Mesenchymal stem cell (in vitro differentiated cells and primary cell): Measurements from ENCODE around the gene TEX29.

Source experiments
- DNase-seq: peaks from one replicate; pipeline ENCODE4 v3.0.0-alpha.2; 2013
- H2AFZ ChIP-seq: one replicate; pipeline ENCODE4 v1.6.1; 2013; ENCODE audit warnings: low read depth, mild to moderate bottlenecking, control low read depth, inconsistent platforms, low read length, moderate library complexity
- H2AK5ac ChIP-seq: 2 replicates; pipeline ENCODE4 v1.6.1; 2013; ENCODE audit warnings: low read length, moderate library complexity, mild to moderate bottlenecking, inconsistent platforms; ENCODE audit not compliant: severe bottlenecking
- H2BK120ac ChIP-seq: one replicate; pipeline ENCODE4 v1.6.1; 2013; ENCODE audit warnings: low read depth, mild to moderate bottlenecking, inconsistent platforms, low read length, moderate library complexity
- H2BK12ac ChIP-seq, 2 experiments: one replicate each; pipeline ENCODE4 v1.6.1; 2013; ENCODE audit warnings: inconsistent platforms in 2 of 2, low read length in 2 of 2, mild to moderate bottlenecking in 2 of 2, moderate library complexity in 2 of 2, control low read depth in 1 of 2
- H2BK15ac ChIP-seq: one replicate; pipeline ENCODE4 v1.6.1; 2013; ENCODE audit warnings: mild to moderate bottlenecking, low read depth, inconsistent platforms; ENCODE audit not compliant: poor library complexity, severe bottlenecking
- H2BK5ac ChIP-seq: 2 replicates; pipeline ENCODE4 v1.6.1; 2013; ENCODE audit warnings: low read depth, mild to moderate bottlenecking, low read length, control low read depth, inconsistent platforms; ENCODE audit not compliant: poor library complexity, severe bottlenecking
- H3K14ac ChIP-seq, 2 experiments: one replicate each; pipeline ENCODE4 v1.6.1; 2013; ENCODE audit warnings: inconsistent platforms in 2 of 2, low read length in 2 of 2, control low read depth in 1 of 2, mild to moderate bottlenecking in 1 of 2, moderate library complexity in 1 of 2
- H3K18ac ChIP-seq, 2 experiments: one replicate each; pipeline ENCODE4 v1.6.1; 2013; ENCODE audit warnings: inconsistent platforms in 2 of 2, low read length in 2 of 2, control low read depth in 1 of 2, low read depth in 1 of 2, mild to moderate bottlenecking in 1 of 2
- H3K23ac ChIP-seq, 2 experiments: one replicate each; pipeline ENCODE4 v1.6.1; 2013; ENCODE audit warnings: inconsistent platforms in 2 of 2, low read length in 2 of 2, mild to moderate bottlenecking in 2 of 2, moderate library complexity in 2 of 2, control low read depth in 1 of 2
- H3K27ac ChIP-seq: 2 replicates; pipeline ENCODE4 v1.5.1; 2013; ENCODE audit warnings: mild to moderate bottlenecking, moderate library complexity, low read length, control low read depth, inconsistent platforms; ENCODE audit not compliant: poor library complexity, severe bottlenecking
- H3K27me3 ChIP-seq, 2 experiments: 2 replicates each; pipeline versions ENCODE4 v1.6.1 to v1.7.0; 2013; ENCODE audit warnings: low read length in 2 of 2, mild to moderate bottlenecking in 2 of 2, moderate library complexity in 2 of 2, control low read depth in 1 of 2, inconsistent platforms in 1 of 2; ENCODE audit not compliant: control insufficient read depth in 1 of 2, insufficient read depth in 1 of 2
- H3K36me3 ChIP-seq, 2 experiments: 2 replicates each; pipeline versions ENCODE4 v1.6.1 to v1.7.0; 2013; ENCODE audit warnings: low read length in 2 of 2, control low read depth in 1 of 2, inconsistent platforms in 1 of 2, low read depth in 1 of 2, mild to moderate bottlenecking in 1 of 2; ENCODE audit not compliant: insufficient read depth in 2 of 2, control insufficient read depth in 1 of 2
- H3K4ac ChIP-seq, 2 experiments: one replicate each; pipeline ENCODE4 v1.6.1; 2013; ENCODE audit warnings: inconsistent platforms in 2 of 2, low read length in 2 of 2, mild to moderate bottlenecking in 2 of 2, moderate library complexity in 2 of 2, control low read depth in 1 of 2, low read depth in 1 of 2
- H3K4me1 ChIP-seq: 2 replicates; pipeline ENCODE4 v1.6.1; 2013; ENCODE audit warnings: low read depth, low read length, control low read depth; ENCODE audit not compliant: control insufficient read depth, insufficient read depth
- H3K4me2 ChIP-seq: 2 replicates; pipeline ENCODE4 v1.6.1; 2013; ENCODE audit warnings: low read length, mild to moderate bottlenecking, inconsistent platforms; ENCODE audit not compliant: poor library complexity, severe bottlenecking
- H3K4me3 ChIP-seq, 2 experiments: 2 replicates each; pipeline versions ENCODE4 v1.5.1 to v1.7.0; 2013; ENCODE audit warnings: low read length in 2 of 2, mild to moderate bottlenecking in 2 of 2, control low read depth in 1 of 2, low read depth in 1 of 2; ENCODE audit not compliant: insufficient read depth in 1 of 2
- H3K79me1 ChIP-seq: replicated peaks from 2 replicates; pipeline ENCODE4 v1.6.1; 2013; ENCODE audit warnings: mild to moderate bottlenecking, control low read depth, low read length, inconsistent platforms; ENCODE audit not compliant: poor library complexity, severe bottlenecking
- H3K9ac ChIP-seq: 2 replicates; pipeline ENCODE4 v1.7.0; 2013; ENCODE audit warnings: mild to moderate bottlenecking, low read length, moderate library complexity
- H3K9me3 ChIP-seq: 2 replicates; pipeline ENCODE4 v1.7.0; 2013; ENCODE audit warnings: mild to moderate bottlenecking, low read length; ENCODE audit not compliant: control insufficient read depth
- H4K8ac ChIP-seq: one replicate; pipeline ENCODE4 v1.6.1; 2013; ENCODE audit warnings: inconsistent platforms, mild to moderate bottlenecking, low read length, moderate library complexity
- H4K91ac ChIP-seq: one replicate; pipeline ENCODE4 v1.6.1; 2013; ENCODE audit warnings: mild to moderate bottlenecking, low read length, inconsistent platforms
- WGBS: methylation state at CpG from one replicate; pipeline ENCODE4 v1.1.7; 2013; ENCODE audit warnings: mixed read lengths; 5-methylcytosine and 5-hydroxymethylcytosine counted together

The TEX29 gene

GRCh38 chr13:111387026-111387871 lies 66.8 kb downstream of the TEX29 start:
- H3K79me1 ChIP-seq = no peaks in the 10 kb centered on the region
- H3K4me1 ChIP-seq = peaks cover 1% of the 10 kb centered on the region
- 86% methylated on average over 21 of the region's 24 CpGs for WGBS
- no peaks in the 10 kb centered on the region for H3K36me3 ChIP-seq
- no peak for DNase-seq
- no peak overlapping the region for H3K14ac ChIP-seq
- H3K9ac ChIP-seq = no peak overlapping the region
- no peaks in the 10 kb centered on the region for H3K9me3 ChIP-seq
- H2BK15ac ChIP-seq = no peak overlapping the region
- H3K27ac ChIP-seq = no peak overlapping the region
- H4K91ac ChIP-seq = no peak overlapping the region
- no peak overlapping the region for H3K4ac ChIP-seq
- no peak overlapping the region for H3K23ac ChIP-seq
- H3K4me2 ChIP-seq = no peak overlapping the region
- H2BK120ac ChIP-seq = no peak overlapping the region
- no peak overlapping the region for H3K4me3 ChIP-seq
- no peak overlapping the region for H4K8ac ChIP-seq
- no peak overlapping the region for H2BK12ac ChIP-seq
- H3K18ac ChIP-seq = no peak overlapping the region
- H3K27me3 ChIP-seq = peaks cover 0 to 24% of the 10 kb centered on the region in 2 experiments
- H2BK5ac ChIP-seq = no peak overlapping the region
- H2AFZ ChIP-seq = no peak overlapping the region
- H2AK5ac ChIP-seq = no peak overlapping the region

GRCh38 chr13:111387945-111388600 lies 67.6 kb downstream of the TEX29 start:
- H2AK5ac ChIP-seq = no peak overlapping the region
- H2BK120ac ChIP-seq = no peak overlapping the region
- no peak overlapping the region for H2BK15ac ChIP-seq
- H2BK12ac ChIP-seq = no peak overlapping the region
- H3K9ac ChIP-seq = no peak overlapping the region
- H3K14ac ChIP-seq = no peak overlapping the region
- no peak overlapping the region for H3K4me3 ChIP-seq
- H3K27me3 ChIP-seq = peaks cover 0 to 27% of the 10 kb centered on the region in 2 experiments
- no peak overlapping the region for H3K4ac ChIP-seq
- H4K8ac ChIP-seq = no peak overlapping the region
- no peak overlapping the region for H2AFZ ChIP-seq
- H3K27ac ChIP-seq = no peak overlapping the region
- H3K18ac ChIP-seq = no peak overlapping the region
- H3K23ac ChIP-seq = no peak overlapping the region
- no peak overlapping the region for H3K4me2 ChIP-seq
- no peak overlapping the region for H4K91ac ChIP-seq
- H3K9me3 ChIP-seq = no peaks in the 10 kb centered on the region
- 85% methylated on average over 18 of the region's 18 CpGs for WGBS
- no peaks in the 10 kb centered on the region for H3K79me1 ChIP-seq
- H3K4me1 ChIP-seq = peaks cover 1% of the 10 kb centered on the region
- H3K36me3 ChIP-seq = no peaks in the 10 kb centered on the region
- DNase-seq = no peak
- H2BK5ac ChIP-seq = no peak overlapping the region

- H3K23ac ChIP-seq = no peak overlapping the region
- no peak overlapping the region for H3K4me2 ChIP-seq
- no peaks in the 10 kb centered on the region for H3K79me1 ChIP-seq
- no peak overlapping the region for H3K4me3 ChIP-seq
- no peak overlapping the region for H4K8ac ChIP-seq
- no peak for DNase-seq
- no peak overlapping the region for H3K27ac ChIP-seq
- H2BK12ac ChIP-seq = no peak overlapping the region
- peaks cover 0 to 26% of the 10 kb centered on the region in 2 experiments for H3K27me3 ChIP-seq
- H2BK120ac ChIP-seq = no peak overlapping the region
- H2AFZ ChIP-seq = no peak overlapping the region
- H3K4ac ChIP-seq = no peak overlapping the region
- WGBS = 86% methylated on average over 19 of the region's 19 CpGs
- H2BK15ac ChIP-seq = no peak overlapping the region
- H3K18ac ChIP-seq = no peak overlapping the region
- no peaks in the 10 kb centered on the region for H3K36me3 ChIP-seq
- no peak overlapping the region for H2AK5ac ChIP-seq
- H3K9ac ChIP-seq = no peak overlapping the region
- no peak overlapping the region for H2BK5ac ChIP-seq
- peaks cover 1% of the 10 kb centered on the region for H3K4me1 ChIP-seq
- H3K9me3 ChIP-seq = no peaks in the 10 kb centered on the region
- H4K91ac ChIP-seq = no peak overlapping the region
- no peak overlapping the region for H3K14ac ChIP-seq
These were observed 68.5 kb downstream of the TEX29 start for GRCh38 chr13:111388851-111389500.
